ENCODE data around the gene SMARCA2. TPM values are rescaled to one million over a fixed set of nuclear protein-coding genes. Genes with fewer than 3 reads are reported as not detected.

SMARCA2 gene
- total and polyA plus RNA-seq, 10 of the 15 experiments (the other 5 are each of a cell fraction or from before 2014, with no cell fraction given): 100 to 392 (median 204) TPM

GRCh38 chr9:2015581-2016407 is 647 bp downstream of the SMARCA2 start:
- H3K4me1 ChIP-seq (ENCODE audit: control insufficient read depth, insufficient read depth, low read length): peaks cover 17% of the 10 kb centered on the region; the same call in 1 of the 2 replicates
- TF ChIP-seq POLR2A (IDR thresholded peaks at IDR 0.05; ENCODE audit: low read depth, low read length) (peak; percentile 69), GATAD2B (conservative IDR thresholded peaks at IDR 0.05; ENCODE audit: low read depth) (0 out of 2 replicates have a peak, but pooled peaks have one; percentile 10), POLR2AphosphoS5 (IDR thresholded peaks at IDR 0.05; ENCODE audit: low read length) (peak; percentile 63; the same call in 1 of the 2 replicates), LARP7 (IDR thresholded peaks at IDR 0.05) (peak; percentile 52; the same call in 1 of the 2 replicates), PBX3 (IDR thresholded peaks at IDR 0.05; ENCODE audit: insufficient replicate concordance, low read depth, low read length) (no peak), YY1 (IDR thresholded peaks at IDR 0.05; ENCODE audit: low read depth, low read length) (0 out of 2 replicates have a peak, but pooled peaks have one; percentile 3), MLLT1 (IDR thresholded peaks at IDR 0.05) (peak; percentile 21; the same call in 1 of the 2 replicates), ZNF207 (IDR thresholded peaks at IDR 0.05; ENCODE audit: borderline replicate concordance) (peak; percentile 72; the same call in 1 of the 2 replicates), MTA2 (IDR thresholded peaks at IDR 0.05; ENCODE audit: low read depth) (no peak), POLR2AphosphoS2 (IDR thresholded peaks at IDR 0.05; ENCODE audit: low read depth, low read length) (no peak), SIX5 (IDR thresholded peaks at IDR 0.05; ENCODE audit: low read depth, low read length, severe bottlenecking) (no peak), JUNB (IDR thresholded peaks at IDR 0.05) (peak; percentile 9; the same call in 1 of the 2 replicates), SIN3A (IDR thresholded peaks at IDR 0.05; ENCODE audit: low read depth, low read length) (0 out of 2 replicates have a peak, but pooled peaks have one; percentile 29), SUZ12 (IDR thresholded peaks at IDR 0.05; ENCODE audit: unreplicated experiment) (no peak), NKRF (conservative IDR thresholded peaks at IDR 0.05) (0 out of 2 replicates have a peak, but pooled peaks have one; percentile 33)
- CTCF ChIA-PET: interaction anchor here (0.6 to 4.1 kb wide), 4 partner anchors 36 to 144 kb away, joined by 3 to 22 read pairs (median 6); no protein-coding TSS in a partner anchor
- TSS peak; percentile 72 for BruUV-seq (replicated peaks)
- DNase-seq (ENCODE audit: low read depth, low spot score) (no peak), ATAC-seq (peak; percentile 1), FAIRE-seq (no peak)
- H3K4me2 ChIP-seq (ENCODE audit: control insufficient read depth, insufficient read depth): peak overlapping the region; percentile 32
- no peaks in the 10 kb centered on the region for H3K27me3 ChIP-seq (replicated peaks in 1 of 2; ENCODE audit: control insufficient read depth in 2 of 2, insufficient read depth in 2 of 2, low read length in 1 of 2)
- no peaks in the 10 kb centered on the region; the same call in 2 of the 3 replicates for H3K9me3 ChIP-seq (replicated peaks; ENCODE audit: control insufficient read depth, insufficient read depth, low read length)
- H3K27ac ChIP-seq (ENCODE audit: control insufficient read depth, insufficient read depth): peak overlapping the region; percentile 91
- SMC1A ChIA-PET (ENCODE audit: uncharacterized antibody, unreplicated experiment): interaction anchor here (0.9 to 4.1 kb wide), 6 partner anchors 9 to 525 kb away, joined by 3 to 24 read pairs (median 5); no protein-coding TSS in a partner anchor
- RAD21 ChIA-PET (ENCODE audit: unreplicated experiment): interaction anchor here (0.7 to 1.7 kb wide), 7 partner anchors 38 to 86 kb away, joined by 3 to 9 read pairs (median 5); no protein-coding TSS in a partner anchor
- WGBS (ENCODE audit: insufficient coverage, insufficient replicate concordance, low lambda C conversion rate, missing lambda C conversion rate): under 1% methylated on average over 53 of the region's 59 CpGs
- peaks cover 77% of the 10 kb centered on the region for H3K79me2 ChIP-seq (ENCODE audit: control insufficient read depth, insufficient read depth, low read length)
- in situ Hi-C loops (cut with MboI) (no loop called here), intact Hi-C loops (cut with micrococcal nuclease; ENCODE audit: unreplicated experiment) (loop anchor here (1.0 to 2.0 kb wide), 2 partner anchors 71 to 139 kb away; no protein-coding TSS in a partner anchor)
- peak overlapping the region; percentile 95 for H3K4me3 ChIP-seq
- H4K20me1 ChIP-seq (ENCODE audit: control insufficient read depth, insufficient read depth): no peaks in the 10 kb centered on the region; the same call in 1 of the 2 replicates
- peak overlapping the region; percentile 95 for H3K9ac ChIP-seq (ENCODE audit: control insufficient read depth, insufficient read depth, low read length)
- no peaks in the 10 kb centered on the region; a peak in 1 of 4 replicates for H3K36me3 ChIP-seq (ENCODE audit: control insufficient read depth in 2 of 2, insufficient read depth in 2 of 2, low read length in 1 of 2)
- POLR2A ChIA-PET: interaction anchor here (0.7 to 1.9 kb wide), 6 partner anchors 7 to 140 kb away, joined by 3 to 6 read pairs (median 4); no protein-coding TSS in a partner anchor
- H2AFZ ChIP-seq (ENCODE audit: control insufficient read depth, low read depth, low read length): no peak overlapping the region; the same call in 1 of the 2 replicates

Data from GM12878 (cell line).